Measurements from ENCODE around the gene VRTN. TPM values are rescaled to one million over a fixed set of nuclear protein-coding genes. Genes with fewer than 3 reads are reported as not detected.

The VRTN gene, protein sequence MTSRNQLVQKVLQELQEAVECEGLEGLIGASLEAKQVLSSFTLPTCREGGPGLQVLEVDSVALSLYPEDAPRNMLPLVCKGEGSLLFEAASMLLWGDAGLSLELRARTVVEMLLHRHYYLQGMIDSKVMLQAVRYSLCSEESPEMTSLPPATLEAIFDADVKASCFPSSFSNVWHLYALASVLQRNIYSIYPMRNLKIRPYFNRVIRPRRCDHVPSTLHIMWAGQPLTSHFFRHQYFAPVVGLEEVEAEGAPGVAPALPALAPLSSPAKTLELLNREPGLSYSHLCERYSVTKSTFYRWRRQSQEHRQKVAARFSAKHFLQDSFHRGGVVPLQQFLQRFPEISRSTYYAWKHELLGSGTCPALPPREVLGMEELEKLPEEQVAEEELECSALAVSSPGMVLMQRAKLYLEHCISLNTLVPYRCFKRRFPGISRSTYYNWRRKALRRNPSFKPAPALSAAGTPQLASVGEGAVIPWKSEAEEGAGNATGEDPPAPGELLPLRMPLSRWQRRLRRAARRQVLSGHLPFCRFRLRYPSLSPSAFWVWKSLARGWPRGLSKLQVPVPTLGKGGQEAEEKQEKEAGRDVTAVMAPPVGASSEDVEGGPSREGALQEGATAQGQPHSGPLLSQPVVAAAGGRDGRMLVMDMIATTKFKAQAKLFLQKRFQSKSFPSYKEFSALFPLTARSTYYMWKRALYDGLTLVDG
- total RNA-seq = not detected

DNA sequence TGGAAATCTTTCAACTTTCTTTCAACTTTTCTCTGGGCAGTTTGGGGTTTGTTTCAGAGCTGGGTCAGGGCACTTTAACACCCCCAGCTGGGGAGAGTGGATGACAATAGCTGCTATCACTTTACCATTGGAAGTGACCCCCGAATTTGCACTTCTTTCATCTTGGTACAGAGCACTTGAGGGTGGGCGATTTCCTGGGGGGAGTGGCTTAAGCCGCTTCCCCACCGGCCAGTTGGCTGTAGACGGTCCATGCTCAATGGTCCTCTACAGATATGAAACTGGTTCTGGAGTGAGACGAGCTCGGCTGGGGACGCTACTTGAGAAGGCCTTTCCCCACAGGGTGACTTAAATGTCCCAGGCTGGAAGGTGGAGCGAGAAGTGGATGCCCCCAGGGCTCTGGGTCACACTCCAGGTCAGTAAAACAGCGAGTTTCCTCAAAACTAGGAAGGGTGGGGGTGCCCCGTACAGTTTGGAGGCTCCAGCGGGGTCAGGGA, at the start of gene VRTN:
Gene VRTN, plus strand, starts transcription at position 231 of the 494 bp plus-strand sequence. CDS start 8,313 bp downstream, outside the sequence.
- no peaks in the 10 kb centered on the region for H3K4me1 ChIP-seq

DNA sequence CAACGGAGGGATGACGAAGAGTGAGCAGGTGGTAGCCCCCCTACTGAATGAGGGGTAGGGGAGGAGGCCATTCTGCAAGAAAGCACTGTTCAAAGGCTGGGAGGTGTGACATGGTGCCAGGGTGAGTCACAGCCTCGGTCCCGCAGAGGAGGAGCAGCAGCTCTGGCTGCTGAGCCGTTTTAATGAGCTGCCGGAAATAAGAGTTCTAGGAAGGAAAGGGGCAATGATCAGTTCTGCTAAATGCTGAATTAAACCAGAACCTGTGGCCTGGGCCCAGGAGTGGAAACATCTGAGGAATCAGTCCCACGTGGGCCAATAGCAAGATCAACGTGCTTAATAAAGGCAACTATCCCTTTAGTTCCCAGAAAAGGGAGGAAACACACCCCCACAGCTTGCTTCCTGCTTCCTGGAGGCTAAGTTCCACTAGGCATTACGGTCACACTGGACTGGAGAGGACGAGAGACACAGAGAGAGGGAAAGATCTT, 49.2 kb upstream of the VRTN start:
- intact Hi-C loops (cut with DNase I) = no loop called here
- H3K4me3 ChIP-seq = no peak overlapping the region
- no peak for DNase-seq (ENCODE audit: low spot score in 2 of 2)
- H3K9me3 ChIP-seq = no peaks in the 10 kb centered on the region
- TF ChIP-seq, protein P1, sequence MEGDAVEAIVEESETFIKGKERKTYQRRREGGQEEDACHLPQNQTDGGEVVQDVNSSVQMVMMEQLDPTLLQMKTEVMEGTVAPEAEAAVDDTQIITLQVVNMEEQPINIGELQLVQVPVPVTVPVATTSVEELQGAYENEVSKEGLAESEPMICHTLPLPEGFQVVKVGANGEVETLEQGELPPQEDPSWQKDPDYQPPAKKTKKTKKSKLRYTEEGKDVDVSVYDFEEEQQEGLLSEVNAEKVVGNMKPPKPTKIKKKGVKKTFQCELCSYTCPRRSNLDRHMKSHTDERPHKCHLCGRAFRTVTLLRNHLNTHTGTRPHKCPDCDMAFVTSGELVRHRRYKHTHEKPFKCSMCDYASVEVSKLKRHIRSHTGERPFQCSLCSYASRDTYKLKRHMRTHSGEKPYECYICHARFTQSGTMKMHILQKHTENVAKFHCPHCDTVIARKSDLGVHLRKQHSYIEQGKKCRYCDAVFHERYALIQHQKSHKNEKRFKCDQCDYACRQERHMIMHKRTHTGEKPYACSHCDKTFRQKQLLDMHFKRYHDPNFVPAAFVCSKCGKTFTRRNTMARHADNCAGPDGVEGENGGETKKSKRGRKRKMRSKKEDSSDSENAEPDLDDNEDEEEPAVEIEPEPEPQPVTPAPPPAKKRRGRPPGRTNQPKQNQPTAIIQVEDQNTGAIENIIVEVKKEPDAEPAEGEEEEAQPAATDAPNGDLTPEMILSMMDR (IDR thresholded peaks at IDR 0.05) = no peak
- no peak overlapping the region for H3K27ac ChIP-seq
- H3K36me3 ChIP-seq = peaks cover 36 to 51% of the 10 kb centered on the region in 2 donors
- H3K27me3 ChIP-seq = no peaks in the 10 kb centered on the region
- no peaks in the 10 kb centered on the region for H3K4me1 ChIP-seq

More for the DNA sequence above, at the start of gene VRTN:
- intact Hi-C loops (cut with DNase I) = no loop called here
- Histone ChIP-seq H3K27me3 (no peaks in the 10 kb centered on the region), H3K27ac (no peak within 1 kb of the TSS), H3K4me3 (no peak within 1 kb of the TSS), H3K9me3 (no peaks in the 10 kb centered on the region), H3K36me3 (no peaks in the 10 kb centered on the region)
- TF ChIP-seq, protein P1 (IDR thresholded peaks at IDR 0.05) = no peak
- DNase-seq (ENCODE audit: low spot score in 2 of 2) = no peak

DNA sequence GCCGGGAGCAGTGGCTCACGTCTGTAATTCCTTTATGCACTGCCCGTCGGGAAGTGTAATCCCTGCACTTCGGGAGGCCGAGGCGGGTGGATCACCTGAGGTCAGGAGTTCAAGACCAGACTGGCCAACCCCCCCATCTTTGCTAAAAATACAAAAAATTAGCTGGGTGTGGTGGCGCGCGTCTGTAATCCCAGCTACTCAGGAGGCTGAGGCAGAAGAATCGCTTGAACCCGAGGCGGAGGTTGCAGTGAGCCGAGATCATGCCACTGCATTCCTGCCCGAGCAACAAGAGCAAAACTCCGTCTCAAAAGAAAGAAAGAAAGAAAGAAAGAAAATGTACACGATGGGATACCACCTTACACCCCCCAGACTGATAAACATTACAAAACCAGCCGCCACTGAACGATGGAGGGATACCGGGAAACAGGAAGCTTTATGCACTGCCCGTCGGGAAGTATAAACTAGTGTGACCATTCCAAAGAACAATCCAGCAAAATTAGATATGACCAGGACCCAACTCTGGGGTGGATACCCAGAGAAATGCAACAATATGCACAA, 46.6 kb upstream of the VRTN start:
- H3K9me3 ChIP-seq = no peaks in the 10 kb centered on the region
- peak overlapping the region; percentile 78 to 80 for H3K27ac ChIP-seq
- no peaks in the 10 kb centered on the region for H3K27me3 ChIP-seq
- intact Hi-C loops (cut with DNase I) = no loop called here
- peak overlapping the region; percentile 73 to 88 for H3K4me3 ChIP-seq
- H3K36me3 ChIP-seq = peaks cover 18 to 29% of the 10 kb centered on the region in 2 donors
- no peaks in the 10 kb centered on the region for H3K4me1 ChIP-seq
- TF ChIP-seq, protein P1 (IDR thresholded peaks at IDR 0.05) = no peak
- no peak for DNase-seq (ENCODE audit: low spot score in 2 of 2)

DNA sequence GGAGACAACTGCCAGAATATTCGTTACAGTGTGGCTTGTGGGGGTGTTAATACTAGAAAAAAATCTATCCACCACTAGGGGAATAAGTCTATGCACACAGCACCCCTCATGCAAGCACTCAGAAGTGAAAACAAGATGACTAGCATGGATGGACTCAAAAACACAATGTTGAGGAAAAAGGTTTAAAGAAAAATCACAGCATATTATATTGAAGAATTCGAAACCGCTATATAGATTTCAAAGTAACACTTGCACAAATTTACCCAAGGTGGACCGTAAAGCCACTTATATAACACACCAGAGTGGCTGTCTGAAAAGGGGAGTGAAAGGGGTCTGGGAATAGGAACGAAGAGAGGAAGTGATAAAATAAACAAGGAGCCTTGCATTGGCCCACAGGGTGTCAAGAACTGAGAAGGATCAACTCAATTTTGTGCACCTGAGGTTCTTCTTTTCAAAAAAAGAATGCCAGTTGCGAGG, 46.1 kb upstream of the VRTN start:
- peaks cover 12 to 23% of the 10 kb centered on the region in 2 donors for H3K36me3 ChIP-seq
- no peaks in the 10 kb centered on the region for H3K4me1 ChIP-seq
- no peaks in the 10 kb centered on the region for H3K9me3 ChIP-seq
- intact Hi-C loops (cut with DNase I) = no loop called here
- H3K27me3 ChIP-seq = no peaks in the 10 kb centered on the region
- DNase-seq (ENCODE audit: low spot score in 2 of 2) = no peak
- H3K4me3 ChIP-seq = peak overlapping the region; percentile 73 to 88
- H3K27ac ChIP-seq = peak overlapping the region; percentile 78 to 80
- TF ChIP-seq, protein P1 (IDR thresholded peaks at IDR 0.05) = peak in 1 of 3 experiments; percentile 19

Data from ascending aorta (tissue), 2 donors.